Astrocyte of the cerebellum (primary cell): Measurements from ENCODE around the gene LAMC3.

Source experiments
- DNase-seq: peaks from one replicate; pipeline ENCODE4 v3.0.0-alpha.2; 2011; ENCODE audit warnings: low read depth
- H3K4me3 ChIP-seq: 2 replicates; pipeline ENCODE4 v1.5.1; 2011; ENCODE audit warnings: mild to moderate bottlenecking, low read depth, low read length, moderate library complexity
- CTCF ChIP-seq: IDR thresholded peaks from 2 replicates; pipeline ENCODE4 v1.5.1; 2012; ENCODE audit warnings: low read length, low read depth, moderate library complexity, mild to moderate bottlenecking; ENCODE audit errors: missing control alignments
- in situ Hi-C: cut with HindIII; loops from 2 replicates; pipeline ENCODE4 v1.10.0; 2017; ENCODE audit warnings: low sequenced_read_pairs

Gene LAMC3

GRCh38 chr9:130977811-130978221 is 31.2 kb upstream of the LAMC3 start:
- in situ Hi-C loops = no loop called here
- no peak for DNase-seq
- no peak overlapping the region for H3K4me3 ChIP-seq
- TF ChIP-seq CTCF = no peak

GRCh38 chr9:130979591-130980385 is 29.2 kb upstream of the LAMC3 start:
- no peak for DNase-seq
- no peak overlapping the region for H3K4me3 ChIP-seq
- TF ChIP-seq CTCF = no peak
- in situ Hi-C loops = no loop called here

GRCh38 chr9:130980526-130980925 is 28.4 kb upstream of the LAMC3 start:
- in situ Hi-C loops = no loop called here
- TF ChIP-seq CTCF = no peak
- no peak overlapping the region for H3K4me3 ChIP-seq
- no peak for DNase-seq

- TF ChIP-seq CTCF = no peak
- no peak for DNase-seq
- in situ Hi-C loops = no loop called here
- no peak overlapping the region for H3K4me3 ChIP-seq
These were observed 27.8 kb upstream of the LAMC3 start for GRCh38 chr9:130981002-130981755.

GRCh38 chr9:130981756-130982137 is 27.2 kb upstream of the LAMC3 start:
- H3K4me3 ChIP-seq = no peak overlapping the region
- in situ Hi-C loops = no loop called here
- no peak for TF ChIP-seq CTCF
- no peak for DNase-seq

GRCh38 chr9:130982636-130983358 is 26.2 kb upstream of the LAMC3 start:
- no peak overlapping the region for H3K4me3 ChIP-seq
- no peak for DNase-seq
- no peak for TF ChIP-seq CTCF
- in situ Hi-C loops = no loop called here
